ENCODE measurements around the gene KYNU. TPM values are rescaled to one million over a fixed set of nuclear protein-coding genes. Genes with fewer than 3 reads are reported as not detected.
A peak's percentile ranks its signal among the peaks of the same experiment; 100 is the strongest.

The KYNU gene
- total and polyA plus RNA-seq, 2 experiments from 2014 or later, result 7.6 to 13.1 TPM

GRCh38 chr2:142966284-142966683, 88.8 kb downstream of the KYNU start:
- Histone ChIP-seq H3K36me3 (replicated peaks; ENCODE audit: insufficient read depth, low read depth) (no peaks in the 10 kb centered on the region), H3K27me3 (no peaks in the 10 kb centered on the region), H3K4me2 (no peak overlapping the region), H4K20me1 (ENCODE audit: insufficient read depth, poor library complexity, severe bottlenecking) (no peaks in the 10 kb centered on the region), H2AFZ (no peak overlapping the region), H3K9me2 (replicated peaks; ENCODE audit: insufficient read depth) (no peaks in the 10 kb centered on the region), H3K4me3 (no peak overlapping the region), H3K4me1 (ENCODE audit: insufficient read depth) (no peaks in the 10 kb centered on the region), H3K27ac (no peak overlapping the region), H3K9me3 (ENCODE audit: low read depth) (no peaks in the 10 kb centered on the region), H3K79me2 (no peaks in the 10 kb centered on the region)
- no peak for DNase-seq (ENCODE audit: low spot score)
- no peak for TF ChIP-seq CTCF (IDR thresholded peaks at IDR 0.05; ENCODE audit: poor library complexity)

- Histone ChIP-seq H3K9me2 (replicated peaks; ENCODE audit: insufficient read depth) (no peaks in the 10 kb centered on the region), H3K4me2 (no peak overlapping the region), H3K4me3 (no peak overlapping the region), H3K36me3 (replicated peaks; ENCODE audit: insufficient read depth, low read depth) (no peaks in the 10 kb centered on the region), H3K4me1 (ENCODE audit: insufficient read depth) (no peaks in the 10 kb centered on the region), H4K20me1 (ENCODE audit: insufficient read depth, poor library complexity, severe bottlenecking) (no peaks in the 10 kb centered on the region), H2AFZ (no peak overlapping the region), H3K27ac (no peak overlapping the region), H3K9me3 (ENCODE audit: low read depth) (no peaks in the 10 kb centered on the region), H3K79me2 (no peaks in the 10 kb centered on the region), H3K27me3 (no peaks in the 10 kb centered on the region)
- no peak for DNase-seq (ENCODE audit: low spot score)
- TF ChIP-seq CTCF (IDR thresholded peaks at IDR 0.05; ENCODE audit: poor library complexity) (no peak), EZH2 (IDR thresholded peaks at IDR 0.05; ENCODE audit: borderline replicate concordance) (no peak), EZH2phosphoT487 (IDR thresholded peaks at IDR 0.05; ENCODE audit: low read depth, severe bottlenecking, unreplicated experiment) (no peak)
- WGBS (ENCODE audit: low lambda C conversion rate, missing lambda C conversion rate), result 81% methylated on average over 1 of the region's 1 CpG
These were observed 89.6 kb downstream of the KYNU start for GRCh38 chr2:142967060-142967459.

GRCh38 chr2:142973160-142973821, 95.8 kb downstream of the KYNU start:
- no peak for TF ChIP-seq EZH2phosphoT487 (IDR thresholded peaks at IDR 0.05; ENCODE audit: low read depth, severe bottlenecking, unreplicated experiment)
- no peak for TF ChIP-seq EZH2 (IDR thresholded peaks at IDR 0.05; ENCODE audit: borderline replicate concordance)
- no peak for TF ChIP-seq CTCF (IDR thresholded peaks at IDR 0.05; ENCODE audit: poor library complexity)
- no peaks in the 10 kb centered on the region for H3K27me3 ChIP-seq
- H3K9me2 ChIP-seq (replicated peaks; ENCODE audit: insufficient read depth), result no peaks in the 10 kb centered on the region
- H3K4me3 ChIP-seq, result no peak overlapping the region
- no peaks in the 10 kb centered on the region for H4K20me1 ChIP-seq (ENCODE audit: insufficient read depth, poor library complexity, severe bottlenecking)
- H3K4me2 ChIP-seq, result no peak overlapping the region
- no peaks in the 10 kb centered on the region for H3K79me2 ChIP-seq
- no peaks in the 10 kb centered on the region for H3K9me3 ChIP-seq (ENCODE audit: low read depth)
- WGBS (ENCODE audit: low lambda C conversion rate, missing lambda C conversion rate), result 72% methylated on average over 4 of the region's 4 CpGs
- no peak overlapping the region for H2AFZ ChIP-seq
- H3K27ac ChIP-seq, result peak overlapping the region; percentile 73
- peaks cover 15% of the 10 kb centered on the region for H3K4me1 ChIP-seq (ENCODE audit: insufficient read depth)
- H3K36me3 ChIP-seq (replicated peaks; ENCODE audit: insufficient read depth, low read depth), result no peaks in the 10 kb centered on the region
- DNase-seq (ENCODE audit: low spot score), result no peak

GRCh38 chr2:142973822-142974207, 96.4 kb downstream of the KYNU start:
- H4K20me1 ChIP-seq (ENCODE audit: insufficient read depth, poor library complexity, severe bottlenecking), result no peaks in the 10 kb centered on the region
- H3K9me2 ChIP-seq (replicated peaks; ENCODE audit: insufficient read depth), result no peaks in the 10 kb centered on the region
- H3K9me3 ChIP-seq (ENCODE audit: low read depth), result no peaks in the 10 kb centered on the region
- H3K27me3 ChIP-seq, result no peaks in the 10 kb centered on the region
- peak overlapping the region; percentile 73 for H3K27ac ChIP-seq
- WGBS (ENCODE audit: low lambda C conversion rate, missing lambda C conversion rate), result 46% methylated on average over 4 of the region's 4 CpGs
- peaks cover 15% of the 10 kb centered on the region for H3K4me1 ChIP-seq (ENCODE audit: insufficient read depth)
- no peaks in the 10 kb centered on the region for H3K36me3 ChIP-seq (replicated peaks; ENCODE audit: insufficient read depth, low read depth)
- H3K4me2 ChIP-seq, result no peak overlapping the region
- DNase-seq (ENCODE audit: low spot score), result no peak
- no peak overlapping the region for H3K4me3 ChIP-seq
- H3K79me2 ChIP-seq, result no peaks in the 10 kb centered on the region
- H2AFZ ChIP-seq, result peak overlapping the region; percentile 44
- TF ChIP-seq EZH2phosphoT487 (IDR thresholded peaks at IDR 0.05; ENCODE audit: low read depth, severe bottlenecking, unreplicated experiment) (no peak), CTCF (IDR thresholded peaks at IDR 0.05; ENCODE audit: poor library complexity) (no peak), EZH2 (IDR thresholded peaks at IDR 0.05; ENCODE audit: borderline replicate concordance) (no peak)

Data from hepatocyte (in vitro differentiated cells).